WERI-Rb-1 (cell line): ENCODE measurements around the gene JMJD8.

Source experiments
- DNase-seq: peaks from one replicate; pipeline ENCODE4 v3.0.0-alpha.2; 2020
- H3K27ac ChIP-seq: fragments of 250-450 bp; sonication (Bioruptor Pico); 2 replicates; pipeline ENCODE4 v1.5.1; 2020; ENCODE audit warnings: mild to moderate bottlenecking, moderate library complexity
- H3K27me3 ChIP-seq: fragments of 250-450 bp; sonication (Bioruptor Pico); 2 replicates; pipeline ENCODE4 v1.5.1; 2021; ENCODE audit warnings: mild to moderate bottlenecking, low read depth, moderate library complexity; ENCODE audit not compliant: insufficient read depth, severe bottlenecking
- H3K36me3 ChIP-seq: fragments of 250-450 bp; sonication (Bioruptor Pico); 2 replicates; pipeline ENCODE4 v1.5.1; 2020; ENCODE audit warnings: mild to moderate bottlenecking, moderate library complexity
- H3K4me3 ChIP-seq: 2 replicates; pipeline ENCODE4 v1.5.1; 2011; ENCODE audit warnings: low read depth, mild to moderate bottlenecking, control low read depth, low read length
- H3K9me3 ChIP-seq: fragments of 250-450 bp; sonication (Bioruptor Pico); 2 replicates; pipeline ENCODE4 v1.5.1; 2021; ENCODE audit warnings: mild to moderate bottlenecking, moderate library complexity; ENCODE audit not compliant: severe bottlenecking
- CTCF ChIP-seq: IDR thresholded peaks from 2 replicates; pipeline ENCODE4 v1.5.1; 2011; ENCODE audit warnings: low read depth, mild to moderate bottlenecking, control low read depth, inconsistent platforms, low read length

The JMJD8 gene

GRCh38 chr16:680967-681745 is 3.0 kb downstream of the JMJD8 start:
- peak; percentile 37; the same call in 1 of the 2 replicates for TF ChIP-seq CTCF
- peak overlapping the region; percentile 91 for H3K27ac ChIP-seq
- no peaks in the 10 kb centered on the region for H3K9me3 ChIP-seq
- peaks cover 43% of the 10 kb centered on the region for H3K36me3 ChIP-seq
- H3K4me3 ChIP-seq: peak overlapping the region; percentile 76
- H3K27me3 ChIP-seq: no peaks in the 10 kb centered on the region
- peak; percentile 38 for DNase-seq

GRCh38 chr16:680625-680945 is 3.5 kb downstream of the JMJD8 start:
- Histone ChIP-seq H3K9me3 (no peaks in the 10 kb centered on the region), H3K27ac (peak overlapping the region; percentile 91), H3K4me3 (peak overlapping the region; percentile 76), H3K27me3 (no peaks in the 10 kb centered on the region), H3K36me3 (peaks cover 39% of the 10 kb centered on the region)
- no peak for TF ChIP-seq CTCF
- no peak for DNase-seq

- H3K9me3 ChIP-seq: no peaks in the 10 kb centered on the region
- peaks cover 34% of the 10 kb centered on the region for H3K36me3 ChIP-seq
- peak within 1 kb of the TSS; percentile 76 for H3K4me3 ChIP-seq
- peak within 1 kb of the TSS; percentile 92 for H3K27ac ChIP-seq
- peak; percentile 94 for DNase-seq
- no peak for TF ChIP-seq CTCF
- no peaks in the 10 kb centered on the region for H3K27me3 ChIP-seq
Measured at GRCh38 chr16:679814-680624, 4.1 kb downstream of the JMJD8 start, which contains the start of gene STUB1. STUB1 (plus strand) TSS chr16:680410; CDS start chr16:680526, 116 bp downstream.

- Histone ChIP-seq H3K36me3 (peaks cover 33% of the 10 kb centered on the region), H3K4me3 (peak overlapping the region; percentile 52), H3K9me3 (no peaks in the 10 kb centered on the region), H3K27me3 (no peaks in the 10 kb centered on the region), H3K27ac (peak overlapping the region; percentile 92)
- DNase-seq: peak; percentile 89
- TF ChIP-seq CTCF: no peak
Measured at GRCh38 chr16:678858-679813, 5.0 kb downstream of the JMJD8 start.

- Histone ChIP-seq H3K27ac (peak overlapping the region; percentile 92), H3K27me3 (no peaks in the 10 kb centered on the region), H3K9me3 (no peaks in the 10 kb centered on the region), H3K36me3 (peaks cover 34% of the 10 kb centered on the region), H3K4me3 (no peak overlapping the region)
- TF ChIP-seq CTCF: no peak
- DNase-seq: no peak
Measured at GRCh38 chr16:678209-678857, 5.8 kb downstream of the JMJD8 start.
